Activated effector memory CD4-positive, alpha-beta T cell treated with Interleukin-2 at 50 U/mL for 16 hours (primary cell): ENCODE data around the gene CERS3.
"Not testable (repeated sequence)": the region's sequence is repeated elsewhere in the genome, so short reads cannot be mapped to it uniquely, and the experiment has no call there.

Source experiments
- DNase-seq: peaks from one replicate; pipeline ENCODE4 v3.0.0-alpha.2; 2020

The CERS3 gene

DNA sequence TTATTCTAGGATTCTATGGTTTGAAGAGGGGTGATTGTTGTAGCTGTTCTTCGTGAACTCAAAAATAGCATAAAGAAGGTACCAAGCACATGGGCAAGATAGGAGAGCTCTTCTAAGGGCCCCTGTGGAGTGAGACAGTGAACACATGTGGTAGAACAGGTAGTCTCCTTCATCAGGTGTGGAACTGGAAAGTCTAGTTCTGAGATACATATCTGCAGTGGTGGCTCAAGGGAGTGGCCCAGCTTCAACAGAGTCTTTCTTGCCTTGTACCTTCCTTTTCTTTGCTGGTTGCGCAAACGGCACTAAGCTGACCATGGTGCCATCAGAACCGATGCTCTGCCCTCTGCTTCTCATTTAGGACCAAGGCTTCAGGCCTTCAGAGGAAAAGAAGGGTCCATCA lies 65.2 kb downstream of the CERS3 start:
- no peak for DNase-seq

DNA sequence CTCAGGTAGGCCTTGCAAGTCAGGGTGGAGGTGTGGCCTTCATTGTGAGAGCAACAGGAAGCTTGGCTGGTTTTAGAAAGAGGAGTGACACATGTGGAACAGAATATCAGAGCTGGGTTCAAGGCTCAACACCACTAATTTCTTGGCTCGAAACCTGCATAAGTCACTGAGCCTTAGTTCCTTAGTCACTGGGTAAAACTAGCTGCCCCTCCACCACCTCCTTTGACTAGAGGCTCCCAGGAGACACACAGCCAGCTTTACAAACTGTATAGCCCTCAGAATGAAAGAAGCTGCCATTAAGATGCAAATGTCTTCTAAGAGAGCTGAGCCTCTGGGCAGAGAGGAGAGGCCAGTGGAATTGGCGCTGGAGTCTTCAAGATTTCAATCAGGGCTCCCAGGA lies 67.7 kb downstream of the CERS3 start:
- no peak for DNase-seq

DNA sequence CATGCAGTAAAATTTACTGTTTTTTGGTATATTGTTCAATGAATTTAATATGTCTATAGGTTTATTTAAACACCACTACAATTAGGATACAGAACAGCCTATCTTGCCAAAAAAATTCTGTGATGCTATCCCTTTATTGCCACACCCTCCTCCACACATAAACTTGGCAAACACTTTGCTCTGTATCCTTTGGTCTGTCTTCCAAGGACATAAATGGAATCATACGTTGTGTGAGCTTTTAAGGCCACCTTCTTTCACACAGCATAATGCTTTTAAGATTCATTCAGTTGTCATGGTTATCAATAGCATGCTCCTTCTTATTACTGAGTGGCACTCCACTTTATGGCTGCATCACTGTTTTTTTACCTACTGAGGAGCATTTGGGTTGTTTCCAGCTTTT lies 71.5 kb downstream of the CERS3 start:
- DNase-seq = no peak

DNA sequence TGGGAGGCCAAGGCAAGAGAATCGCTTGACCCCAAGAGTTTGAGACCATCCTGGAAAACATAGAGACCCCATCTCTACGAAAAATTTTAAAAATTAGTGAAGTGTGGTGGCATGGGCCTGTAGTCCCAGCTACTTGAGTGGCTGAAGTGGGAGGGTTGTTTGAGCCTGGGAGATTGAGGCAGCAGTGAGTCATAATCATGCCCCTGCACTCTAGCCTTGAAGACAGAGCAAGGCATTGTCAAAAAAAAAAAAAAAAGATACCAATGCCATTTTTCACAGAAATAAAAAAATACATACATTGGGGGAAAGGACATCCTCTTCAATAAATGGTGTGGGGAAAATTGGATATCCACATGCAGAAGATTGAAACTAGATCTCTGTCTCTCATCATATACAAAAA lies 74.6 kb downstream of the CERS3 start:
- no peak for DNase-seq

DNA sequence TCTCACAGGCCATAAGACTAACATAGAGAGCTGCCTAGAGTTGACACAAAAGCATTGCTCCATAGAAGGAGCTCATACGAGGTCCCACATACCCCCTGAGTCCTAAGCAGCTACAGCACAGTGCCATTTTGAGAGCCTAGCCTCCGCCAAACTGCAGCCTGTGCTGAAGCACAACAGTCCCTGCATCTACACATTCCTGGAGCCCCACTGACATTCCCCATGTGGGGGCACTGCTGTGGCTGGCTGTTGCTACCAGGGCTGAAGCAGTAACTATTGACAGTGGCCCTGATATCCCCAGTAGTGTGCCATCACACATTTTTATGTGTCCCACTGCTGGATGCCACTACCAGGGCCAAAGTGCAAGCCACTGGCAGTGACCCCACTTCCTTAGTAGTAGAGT lies 80.3 kb downstream of the CERS3 start:
- no peak for DNase-seq

DNA sequence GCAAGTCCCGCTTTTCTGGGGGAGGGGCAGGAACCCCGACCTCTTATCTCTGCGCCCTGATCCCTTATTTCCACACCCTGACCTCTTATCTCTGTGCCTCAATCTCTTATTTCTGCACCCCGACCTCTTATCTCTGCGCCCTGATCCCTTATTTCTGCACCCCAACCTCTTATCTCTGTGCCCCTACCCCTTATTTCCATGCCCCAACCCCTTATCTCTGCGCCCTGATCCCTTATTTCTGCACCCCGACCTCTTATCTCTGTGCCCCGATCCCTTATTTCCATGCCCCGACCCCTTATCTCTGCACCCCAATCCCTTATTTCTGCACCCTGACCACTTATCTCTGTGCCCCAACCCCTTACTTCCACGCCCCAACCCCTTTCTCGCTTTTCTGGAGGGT lies 87.7 kb downstream of the CERS3 start:
- not testable (repeated sequence) for DNase-seq

DNA sequence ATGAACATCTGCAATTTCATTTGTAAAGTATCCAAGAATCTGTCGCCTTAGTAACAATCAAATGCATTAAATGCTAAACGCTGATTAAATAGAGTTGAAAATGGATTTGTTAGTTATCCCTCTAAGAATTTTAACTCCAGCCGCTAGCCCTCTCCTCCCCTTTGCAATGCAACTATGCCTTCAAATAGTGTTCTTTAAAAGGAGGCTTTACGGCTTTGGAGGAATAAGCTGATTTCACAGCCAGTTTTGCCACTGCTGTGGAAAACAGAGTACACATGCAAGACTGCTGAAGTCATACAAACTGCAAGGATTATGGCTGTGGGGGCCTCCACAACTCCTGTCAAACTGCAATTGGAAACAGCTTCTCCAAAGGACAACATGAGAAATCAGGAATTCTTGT lies 89.2 kb downstream of the CERS3 start:
- DNase-seq = no peak

DNA sequence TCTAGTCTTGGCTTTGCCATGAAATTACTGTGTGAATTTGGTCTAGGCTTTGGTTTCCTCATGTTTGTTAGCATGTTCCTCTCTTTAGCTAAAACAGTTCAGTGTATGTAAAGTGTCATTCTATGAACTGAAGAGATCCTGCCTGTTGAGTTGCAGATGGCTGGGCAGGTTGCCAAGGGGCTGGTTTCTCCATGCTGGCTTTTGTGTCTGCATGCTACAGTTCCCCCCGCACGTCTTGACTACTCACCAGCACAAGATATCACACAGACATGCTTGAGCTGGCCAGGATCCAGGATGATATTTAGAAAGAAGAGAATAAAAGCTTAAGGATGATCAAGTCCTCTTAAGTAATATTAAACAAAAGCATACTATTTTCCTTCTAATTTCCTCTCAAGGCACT lies 90.2 kb downstream of the CERS3 start:
- no peak for DNase-seq

DNA sequence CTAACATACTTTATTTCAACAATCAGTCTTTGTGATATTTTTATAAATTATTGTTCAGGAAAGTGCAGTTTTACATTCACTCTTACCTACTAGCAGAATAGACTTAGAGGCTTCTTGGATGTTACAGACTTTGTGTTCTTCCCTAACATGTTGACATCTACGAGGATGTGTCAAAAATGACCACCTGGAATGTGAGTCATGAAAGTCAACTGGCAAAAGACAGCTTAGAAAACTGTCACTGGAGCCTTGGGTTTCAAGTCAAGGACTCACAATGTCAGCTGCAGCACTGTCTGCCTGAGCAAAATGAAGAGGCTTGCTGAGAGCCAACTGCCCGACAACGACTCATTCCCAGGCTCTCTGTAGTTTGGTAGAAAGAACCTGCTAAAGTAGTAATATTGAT lies 91.5 kb downstream of the CERS3 start:
- no peak for DNase-seq

DNA sequence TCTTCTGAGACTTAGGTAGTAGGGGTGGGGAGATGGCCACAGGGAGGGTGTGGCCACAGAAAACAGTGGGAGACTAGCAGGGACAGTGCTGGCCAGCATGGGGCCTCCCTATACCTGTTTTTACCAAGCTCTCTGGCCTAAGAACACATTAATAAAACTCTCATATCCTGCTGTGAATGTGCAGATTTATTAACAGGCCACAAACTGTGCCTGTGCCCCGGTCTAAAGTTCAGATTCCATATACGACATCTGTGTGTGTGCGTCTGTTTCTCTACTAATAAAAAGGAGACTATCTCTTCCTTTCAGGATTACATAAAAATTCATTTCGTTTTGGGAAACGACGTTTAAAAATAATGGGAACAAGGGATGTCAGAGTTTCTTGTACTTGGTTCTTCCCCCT lies 94.2 kb downstream of the CERS3 start:
- no peak for DNase-seq

DNA sequence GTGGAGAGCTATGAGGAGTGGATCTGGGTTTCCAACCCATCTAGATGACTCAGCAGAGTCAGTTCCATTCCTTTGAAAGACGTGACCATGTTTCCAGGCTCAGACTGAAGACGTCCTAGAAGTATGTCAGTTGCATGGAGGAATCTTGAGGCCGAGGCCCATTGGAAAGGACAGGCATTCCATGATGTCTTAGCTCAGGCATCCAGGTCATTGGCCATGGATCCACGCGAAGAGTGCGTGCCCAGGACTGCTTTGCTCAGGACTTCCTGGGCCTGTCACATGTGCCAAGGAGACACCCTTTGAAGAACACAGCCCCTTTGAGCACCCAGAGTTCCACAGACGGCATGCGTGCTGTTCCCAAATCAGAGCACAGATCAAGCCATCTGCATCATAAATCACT lies 94.7 kb downstream of the CERS3 start:
- DNase-seq = no peak

DNA sequence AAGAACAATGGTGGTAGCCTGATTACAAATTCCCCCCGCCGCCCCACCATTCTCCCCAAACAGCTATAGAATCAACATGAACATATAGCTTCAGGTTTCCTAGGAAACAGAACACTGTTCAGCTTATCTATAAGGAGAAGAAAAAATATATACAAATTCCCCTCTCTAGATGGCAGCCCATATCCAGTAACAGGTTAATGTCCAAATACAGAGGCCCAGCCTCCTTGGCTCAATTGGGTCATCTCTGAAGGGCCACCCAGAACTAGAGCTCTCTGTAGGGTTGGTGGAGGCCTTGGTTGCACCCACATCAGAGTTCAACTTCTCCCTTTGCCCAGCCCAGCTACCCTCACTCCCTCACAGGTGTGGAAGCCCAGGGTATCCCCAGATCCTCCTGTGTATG lies 95.4 kb downstream of the CERS3 start:
- no peak for DNase-seq

DNA sequence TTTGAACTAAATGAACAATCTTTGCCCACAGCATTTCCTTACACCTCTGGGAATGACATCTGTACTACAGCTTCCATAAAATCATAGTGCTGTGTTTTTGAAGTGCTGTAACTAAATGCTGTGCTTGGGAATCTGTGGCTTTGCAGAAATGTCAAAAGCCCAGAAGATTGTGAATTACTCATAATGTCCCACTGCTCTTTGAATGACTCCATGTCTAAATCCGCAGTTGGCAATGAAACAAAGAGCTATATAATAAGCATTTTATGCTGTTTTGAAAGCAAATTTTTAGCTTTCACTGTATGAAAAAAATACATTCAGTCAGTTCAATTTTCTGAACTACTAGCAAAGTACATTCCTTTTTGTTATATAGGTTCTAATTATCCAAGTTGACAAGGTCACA lies 98.3 kb downstream of the CERS3 start:
- no peak for DNase-seq

DNA sequence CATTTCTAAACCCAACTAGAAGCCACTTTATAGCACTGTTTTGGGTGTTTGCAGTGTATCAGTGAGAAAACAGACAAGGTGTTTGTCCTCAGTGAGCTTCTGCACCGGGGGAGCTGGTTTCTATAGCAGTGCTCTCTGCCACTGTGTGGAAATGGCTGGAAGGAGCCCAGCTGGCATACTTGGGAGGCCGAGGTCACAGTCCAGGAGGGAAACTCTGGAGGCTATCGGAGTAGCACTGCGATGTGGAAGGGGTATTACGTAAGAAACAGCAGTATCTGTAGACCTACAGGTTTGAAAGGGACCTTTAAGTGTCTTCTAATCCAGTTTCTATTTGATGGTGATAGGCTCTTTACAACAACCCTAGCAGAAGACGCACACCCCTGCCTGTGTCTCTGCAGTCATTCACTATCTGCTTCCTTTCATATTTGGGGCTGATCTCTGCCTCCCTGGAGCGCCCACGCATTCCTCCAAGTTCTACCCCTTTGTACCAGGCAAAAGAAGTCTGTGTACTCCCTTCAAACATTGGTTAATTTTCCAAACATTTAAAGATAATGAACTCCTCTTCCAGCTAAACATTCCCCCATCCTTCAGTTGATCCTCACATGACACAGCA lies 99.5 kb downstream of the CERS3 start:
- DNase-seq = no peak

DNA sequence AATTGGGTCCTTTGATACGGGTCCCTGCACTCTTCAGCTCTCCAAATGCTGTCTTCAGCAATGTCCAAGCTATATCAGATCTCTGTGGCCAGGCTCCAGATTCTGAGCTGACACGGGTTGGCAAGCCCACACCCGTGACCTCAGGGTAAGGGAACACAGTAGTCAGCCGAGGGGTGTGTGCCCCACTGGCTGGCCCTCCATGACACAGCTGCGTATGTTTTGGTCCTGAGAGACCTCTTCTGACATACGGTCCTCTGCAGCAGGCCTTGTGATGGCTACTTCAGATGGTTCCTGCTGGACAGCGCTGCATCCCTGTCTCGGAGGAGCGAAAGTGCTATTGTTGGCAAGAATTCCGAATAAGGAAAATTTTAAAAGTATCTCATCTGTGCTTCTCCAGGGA lies 101.8 kb downstream of the CERS3 start:
- no peak for DNase-seq

DNA sequence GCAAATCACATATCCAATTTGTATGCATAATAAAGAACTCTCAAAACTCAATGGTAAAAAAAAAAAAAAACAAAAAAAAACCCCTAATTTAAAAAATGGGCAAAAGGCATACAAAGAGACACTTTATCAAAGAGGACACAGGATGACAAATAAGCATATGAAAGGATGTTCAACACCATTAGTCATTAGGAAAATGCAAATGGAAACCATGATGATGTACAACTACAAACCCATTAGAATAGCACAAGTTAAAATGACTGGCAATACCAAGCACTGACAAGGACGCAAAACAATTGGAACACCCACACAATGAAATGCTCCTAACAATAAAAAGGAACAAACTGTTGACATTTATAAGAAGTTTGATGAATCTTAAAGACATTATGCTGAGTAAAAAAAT lies 123.6 kb downstream of the CERS3 start:
- no peak for DNase-seq

DNA sequence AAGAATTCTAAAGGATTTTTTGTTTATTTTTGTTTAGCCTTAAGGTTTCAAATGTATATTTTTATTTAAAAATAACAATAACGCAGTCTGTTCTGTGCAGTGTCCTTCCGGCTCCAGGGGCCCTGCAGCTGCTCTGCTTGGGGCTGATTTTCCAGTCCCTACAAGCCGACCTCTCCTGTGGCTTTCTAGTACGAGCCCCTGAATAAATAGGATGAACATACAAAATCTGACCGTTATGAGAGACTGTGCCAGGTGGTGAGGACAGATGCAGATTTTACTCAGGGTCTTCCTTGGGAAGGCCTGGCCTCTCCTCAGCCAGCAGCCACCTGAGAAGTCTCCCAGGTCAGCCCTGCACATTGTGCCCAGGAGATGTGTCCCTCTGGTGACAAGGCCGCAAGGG lies 127.8 kb downstream of the CERS3 start:
- no peak for DNase-seq

DNA sequence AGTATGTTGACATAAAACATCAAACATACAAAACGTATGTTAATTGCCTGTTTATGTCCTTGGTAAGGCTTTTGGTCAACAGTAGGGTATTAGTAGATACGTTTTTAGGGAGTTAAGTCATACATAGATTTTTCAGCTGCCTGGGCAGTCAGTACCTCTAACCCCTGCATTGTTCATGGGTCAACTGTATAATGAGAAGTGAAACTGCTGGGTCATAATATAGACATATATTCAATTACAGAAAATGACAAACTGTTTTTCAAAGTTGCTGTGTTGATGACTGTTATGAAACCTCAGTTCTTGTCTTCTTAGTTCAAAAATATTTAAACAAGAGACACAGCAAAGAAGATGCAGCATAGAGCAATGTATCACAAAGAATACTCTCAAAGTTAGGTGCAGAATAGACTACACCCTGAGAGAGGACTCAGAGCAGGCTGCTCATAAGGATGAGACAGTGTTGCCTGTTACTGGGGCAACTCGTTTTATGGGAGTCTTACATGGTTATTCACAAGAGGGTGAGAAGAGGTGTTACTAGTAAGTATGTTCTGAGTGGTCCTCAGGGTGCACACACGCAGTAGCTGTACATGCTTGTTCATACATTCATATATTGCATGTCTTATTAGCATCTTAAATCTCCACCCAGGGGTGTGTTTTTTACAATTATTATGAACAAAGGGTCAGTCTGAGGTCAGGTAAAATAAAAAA lies 133.9 kb downstream of the CERS3 start:
- no peak for DNase-seq

DNA sequence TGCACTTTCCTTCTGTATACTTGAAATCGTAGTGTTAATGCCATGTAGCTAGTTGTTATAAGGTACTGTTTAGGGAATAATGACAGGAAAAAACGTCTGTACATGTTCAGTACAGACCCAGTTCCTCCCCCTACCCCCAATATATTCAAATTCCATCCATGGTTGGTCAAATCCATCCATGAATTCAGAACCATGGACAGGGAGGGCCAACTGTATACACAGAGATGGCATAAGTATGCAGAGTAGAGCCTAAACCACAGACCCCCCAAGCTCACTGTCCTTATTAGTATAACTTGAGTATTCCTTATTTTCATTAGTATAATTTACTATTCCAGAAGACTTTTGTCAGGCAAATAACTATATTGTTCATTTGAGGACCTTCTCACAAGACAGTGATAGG lies 135.7 kb downstream of the CERS3 start:
- no peak for DNase-seq

DNA sequence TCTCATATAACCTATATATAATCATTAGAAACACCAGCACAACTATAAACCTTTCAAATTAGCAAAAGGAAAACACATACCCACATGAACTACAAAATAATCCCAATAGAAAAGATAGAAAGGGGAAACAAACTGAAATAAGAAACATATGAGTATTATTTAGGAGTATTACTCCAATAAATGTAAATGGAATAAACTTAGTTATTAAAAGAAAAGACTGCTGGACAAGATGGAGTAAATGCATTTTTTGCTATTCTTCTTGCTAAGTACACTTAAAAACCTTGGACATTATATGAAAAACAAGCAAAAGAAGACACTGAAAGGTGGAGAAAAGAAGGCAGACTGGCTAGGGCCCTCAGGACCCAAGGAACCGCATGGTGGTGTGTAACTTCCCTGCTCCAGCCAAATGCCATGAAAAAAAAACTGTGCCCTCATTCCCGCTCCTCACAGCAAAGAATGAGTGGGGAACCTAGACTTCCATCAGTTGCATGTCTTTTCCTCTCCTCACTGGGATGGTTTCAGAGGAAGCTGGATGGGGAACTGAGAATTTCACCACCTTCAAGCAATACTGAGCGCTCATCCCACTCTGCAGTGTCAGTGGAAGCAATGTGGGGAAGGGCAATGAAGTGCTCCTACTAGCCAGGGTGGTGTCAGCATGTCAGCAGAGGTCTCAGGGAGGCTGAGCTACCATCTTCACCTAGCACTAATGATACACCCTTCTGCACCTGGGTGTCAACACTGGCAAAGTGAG lies 143.3 kb downstream of the CERS3 start:
- DNase-seq = no peak

DNA sequence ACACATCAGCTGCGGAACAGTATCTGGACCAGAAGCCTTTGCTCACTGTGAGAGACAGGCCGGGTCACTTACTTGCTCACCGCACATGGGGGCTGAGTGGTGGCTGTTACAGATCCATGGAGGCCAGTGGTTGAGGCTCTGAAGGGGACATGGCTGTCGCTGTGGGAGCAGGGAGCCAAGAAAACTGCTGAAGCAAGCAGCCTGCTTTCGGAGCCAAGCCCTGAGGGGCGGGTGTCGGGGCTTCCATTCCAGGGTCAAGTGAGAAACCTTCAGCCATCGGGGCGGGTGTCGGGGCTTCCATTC lies 144.7 kb downstream of the CERS3 start:
- no peak for DNase-seq

DNA sequence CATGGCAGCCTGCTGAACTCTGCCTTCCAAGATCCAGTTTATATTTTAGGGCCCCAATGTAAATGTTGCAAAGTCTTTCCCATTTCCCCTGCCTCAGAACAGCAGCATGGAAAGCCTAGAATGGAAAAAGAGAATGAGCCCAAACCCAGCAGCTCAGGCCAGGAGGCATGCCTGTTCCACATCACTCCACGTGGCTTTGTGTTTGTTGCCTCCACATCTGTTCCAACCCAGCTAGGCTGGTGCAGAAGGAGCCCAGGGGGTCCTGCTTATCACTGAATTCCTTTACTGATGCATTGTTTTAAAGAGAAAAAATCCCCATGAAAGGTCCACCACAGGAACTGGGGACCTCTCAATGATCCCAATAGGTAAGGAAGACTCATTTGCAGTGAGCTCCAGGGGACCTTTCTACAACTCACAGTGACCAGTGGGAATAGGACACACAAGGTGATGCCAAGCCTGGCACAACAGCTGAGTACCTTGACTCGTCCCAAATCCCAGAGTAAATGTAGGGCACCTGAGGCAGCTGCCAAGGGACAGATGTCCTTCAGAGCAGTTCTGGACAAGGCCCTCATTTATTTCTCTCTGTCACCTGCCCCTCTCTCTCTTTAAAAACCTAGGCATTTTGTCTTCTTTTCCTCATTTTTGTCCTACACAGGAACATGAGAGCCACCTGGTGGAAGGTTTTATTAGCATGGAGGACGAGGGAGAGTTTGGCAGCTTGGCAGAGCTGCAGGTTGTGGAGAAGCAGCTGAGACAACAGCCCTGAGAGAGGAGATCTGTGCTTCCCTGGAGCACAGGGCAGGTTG lies 145.2 kb downstream of the CERS3 start:
- no peak for DNase-seq

DNA sequence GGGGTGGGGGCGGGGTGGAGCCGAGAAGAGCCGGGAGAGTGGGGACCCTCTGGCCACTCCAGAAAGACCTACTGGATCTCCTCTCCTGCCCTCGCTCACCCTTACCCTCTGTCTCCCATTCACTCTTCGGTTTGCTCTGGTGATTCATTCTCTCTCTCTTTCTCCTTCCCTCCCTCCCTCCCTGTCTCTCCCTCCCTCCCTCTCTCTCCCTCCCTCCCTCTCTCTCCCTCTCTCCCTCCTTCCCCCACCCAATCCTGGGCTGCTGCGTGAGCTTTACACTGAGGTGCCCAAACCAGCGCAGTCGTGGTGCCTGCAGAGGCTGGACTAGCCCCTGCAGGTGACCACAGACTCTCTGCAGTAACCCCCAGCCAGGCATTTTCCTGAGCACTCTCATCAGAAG lies 154.8 kb downstream of the CERS3 start:
- DNase-seq = no peak
